HS-5 (cell line): ENCODE results near the gene STOML1.

ENCODE experiments used
- DNase-seq: peaks from one replicate; pipeline ENCODE4 v3.0.0-alpha.2; 2012; ENCODE audit warnings: low read depth

STOML1 gene

DNA sequence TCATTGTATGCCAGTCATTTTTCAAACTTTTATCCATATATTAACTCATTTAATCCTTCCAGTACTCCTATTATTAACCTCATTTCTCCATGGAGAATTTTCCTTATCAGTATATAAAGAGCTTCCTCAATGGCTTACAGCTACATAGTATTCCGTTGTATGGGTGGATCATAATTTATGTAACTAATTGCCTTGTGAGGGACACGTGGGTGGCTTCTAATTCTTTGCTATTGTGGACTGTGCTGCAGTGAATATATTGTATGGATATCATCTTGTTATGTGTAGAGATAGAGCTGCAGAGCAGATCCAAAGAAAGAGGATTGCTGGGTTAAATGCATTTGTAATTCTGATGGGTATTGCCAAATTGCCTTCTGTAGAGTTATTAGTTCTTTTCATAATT is 27.6 kb upstream of the STOML1 start:
- DNase-seq: no peak

GRCh38 chr15:74013374-74013894 is 21.3 kb upstream of the STOML1 start:
- DNase-seq: no peak

DNA sequence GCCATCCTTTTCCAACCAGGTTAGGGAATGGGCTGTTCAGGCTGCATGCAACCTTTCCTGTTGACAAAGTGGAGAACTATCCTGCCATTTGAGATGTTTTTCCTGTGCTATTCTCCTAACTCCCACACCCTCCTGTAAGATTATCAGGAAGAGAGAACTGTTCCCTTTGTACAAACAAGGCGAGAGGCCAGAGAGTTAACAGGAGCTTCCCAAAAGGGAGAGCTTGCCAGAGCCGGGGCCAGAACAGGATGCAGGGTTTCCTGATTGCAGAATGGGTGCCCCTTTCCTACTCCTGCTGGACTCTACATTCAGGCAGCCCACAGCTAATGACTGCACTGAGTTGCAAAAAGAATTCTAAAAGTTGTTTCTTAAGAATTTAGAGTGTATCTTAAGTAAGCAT is 19.5 kb upstream of the STOML1 start:
- DNase-seq: no peak

DNA sequence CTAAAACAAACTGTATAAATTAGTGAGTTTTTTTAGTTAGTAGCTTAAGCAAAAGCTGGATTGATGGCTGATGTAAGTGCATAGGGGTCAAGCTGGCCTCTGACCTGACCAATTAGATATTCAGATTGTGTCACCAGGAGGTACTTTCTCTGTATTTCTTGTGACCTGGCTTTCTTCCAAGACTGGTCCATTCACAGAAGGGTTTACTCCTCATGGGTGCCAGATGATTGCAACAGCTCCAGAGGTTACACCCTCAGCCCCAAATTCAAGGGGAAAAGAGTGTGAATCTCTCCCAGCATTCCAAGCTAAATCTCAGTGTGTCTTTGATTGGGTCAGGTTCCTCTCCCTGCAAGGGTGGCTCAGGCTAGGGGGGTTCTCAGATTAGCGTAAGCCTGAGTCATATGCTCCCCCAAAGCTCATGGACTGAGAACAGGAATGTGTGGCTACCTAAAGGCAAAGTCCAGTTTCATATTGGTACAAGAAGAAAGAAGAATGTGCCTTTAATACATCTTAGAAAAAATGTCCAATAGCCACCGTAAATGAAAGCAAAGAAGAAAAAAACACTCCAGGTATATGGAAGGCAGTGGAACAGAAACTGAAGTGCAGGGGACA is 18.9 kb upstream of the STOML1 start:
- no peak for DNase-seq

- no peak for DNase-seq
Measured at GRCh38 chr15:74008901-74009300, 16.8 kb upstream of the STOML1 start.

GRCh38 chr15:74007820-74008371 is 15.8 kb upstream of the STOML1 start:
- no peak for DNase-seq

GRCh38 chr15:74006774-74007639 is 14.9 kb upstream of the STOML1 start:
- no peak for DNase-seq

GRCh38 chr15:73997986-73998385 is 5.9 kb upstream of the STOML1 start:
- no peak for DNase-seq

- DNase-seq: no peak
Measured at GRCh38 chr15:73996939-73997338, 4.8 kb upstream of the STOML1 start.

DNA sequence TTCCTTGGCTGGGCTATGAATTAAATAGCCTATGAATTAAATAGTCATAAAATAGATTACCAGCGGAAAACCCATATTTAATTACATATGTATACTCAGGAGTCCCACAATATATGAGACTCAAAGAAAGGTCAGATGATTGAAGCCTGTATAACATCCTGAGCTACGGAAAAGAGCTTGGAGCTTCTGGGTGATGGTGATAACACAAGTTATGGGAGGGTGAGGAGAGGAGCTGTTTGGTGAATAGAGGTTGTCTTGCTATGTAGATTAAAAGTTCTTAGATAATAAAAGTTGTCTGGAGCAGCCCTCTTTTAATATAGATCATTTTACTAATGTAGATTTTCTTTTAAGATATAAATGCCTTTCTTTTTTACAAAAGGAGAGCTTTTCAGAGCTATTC is 4.2 kb upstream of the STOML1 start:
- DNase-seq: no peak

DNA sequence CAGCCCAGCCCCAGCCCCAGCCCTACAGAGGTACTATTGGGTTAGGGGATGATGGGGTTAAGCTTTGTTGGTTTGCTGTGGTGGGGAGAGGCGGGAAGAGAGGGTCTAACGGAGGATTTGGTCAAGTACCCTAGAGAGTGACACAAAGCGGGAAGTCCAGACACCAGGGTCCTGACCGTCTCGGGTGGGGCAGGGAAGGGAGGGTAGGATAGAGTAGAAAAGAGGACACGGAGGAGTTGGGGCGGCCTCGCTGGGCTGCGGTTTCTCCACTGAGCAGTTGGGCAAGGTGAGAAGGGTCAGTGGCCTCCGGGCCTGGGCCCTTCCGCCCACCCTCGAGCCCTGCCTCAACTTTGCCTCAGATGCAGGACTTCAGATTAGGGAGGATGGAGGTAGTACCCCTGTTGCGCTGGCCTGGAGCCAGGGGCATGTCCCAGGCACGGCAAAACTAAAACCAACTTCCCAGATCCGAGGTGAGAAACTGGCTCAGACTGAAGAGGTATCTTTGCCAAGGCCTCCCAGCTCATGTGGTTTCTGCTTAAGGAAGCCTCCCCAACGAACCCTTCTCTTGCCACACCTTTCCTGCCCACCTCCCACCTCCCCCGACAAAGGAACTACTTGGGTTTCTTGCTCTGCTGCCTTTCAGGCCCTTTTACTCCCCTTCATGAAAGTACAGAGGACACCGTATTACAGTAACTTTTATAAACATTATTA is 3.0 kb upstream of the STOML1 start:
- DNase-seq: no peak

DNA sequence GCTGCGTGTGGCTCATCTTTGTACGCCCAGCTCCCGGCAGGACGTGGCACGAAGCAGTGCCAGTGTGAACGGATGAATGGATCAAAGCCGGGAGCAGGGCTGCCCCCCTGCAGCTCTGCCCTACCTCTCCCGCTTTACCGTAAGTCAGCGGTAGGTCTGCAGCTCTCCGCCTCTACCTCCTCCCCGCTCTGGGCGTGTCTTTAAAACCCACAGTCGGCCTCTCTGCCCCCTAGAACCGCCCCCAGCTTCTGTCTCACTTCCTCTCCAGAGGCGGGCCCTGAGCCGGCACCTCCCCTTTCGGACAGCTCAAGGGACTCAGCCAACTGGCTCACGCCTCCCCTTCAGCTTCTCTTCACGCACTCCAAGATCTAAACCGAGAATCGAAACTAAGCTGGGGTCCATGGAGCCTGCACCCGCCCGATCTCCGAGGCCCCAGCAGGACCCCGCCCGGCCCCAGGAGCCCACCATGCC is 2.4 kb upstream of the STOML1 start, which contains the start of gene PML:
PML (plus strand) TSS at position 304 of the 471 bp plus-strand sequence; CDS start at position 401, 97 bp downstream.
- peak; percentile 82 for DNase-seq

- DNase-seq: no peak
Measured at GRCh38 chr15:73993211-73993994, 1.3 kb upstream of the STOML1 start.

DNA sequence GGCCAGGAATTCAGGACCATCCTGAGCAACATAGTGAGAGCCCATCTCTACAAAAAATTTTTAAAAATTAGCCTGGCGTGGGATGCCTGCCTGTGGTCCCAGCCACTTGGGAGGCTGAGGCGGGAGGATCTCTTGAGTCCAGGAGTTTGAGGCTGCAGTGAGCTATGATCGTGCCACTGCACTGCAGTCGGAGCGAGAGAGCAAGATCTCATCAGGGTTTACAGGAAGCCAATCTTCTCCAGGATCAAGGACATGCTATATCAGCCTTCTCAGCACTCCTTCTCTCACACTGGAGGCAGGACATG is 451 bp upstream of the STOML1 start:
- DNase-seq: no peak

- DNase-seq: no peak
Measured at GRCh38 chr15:73991260-73991659, 835 bp downstream of the STOML1 start.

GRCh38 chr15:73990250-73991005 is 1.7 kb downstream of the STOML1 start:
- no peak for DNase-seq

- no peak for DNase-seq
Measured at GRCh38 chr15:73989001-73989798, 2.9 kb downstream of the STOML1 start.

DNA sequence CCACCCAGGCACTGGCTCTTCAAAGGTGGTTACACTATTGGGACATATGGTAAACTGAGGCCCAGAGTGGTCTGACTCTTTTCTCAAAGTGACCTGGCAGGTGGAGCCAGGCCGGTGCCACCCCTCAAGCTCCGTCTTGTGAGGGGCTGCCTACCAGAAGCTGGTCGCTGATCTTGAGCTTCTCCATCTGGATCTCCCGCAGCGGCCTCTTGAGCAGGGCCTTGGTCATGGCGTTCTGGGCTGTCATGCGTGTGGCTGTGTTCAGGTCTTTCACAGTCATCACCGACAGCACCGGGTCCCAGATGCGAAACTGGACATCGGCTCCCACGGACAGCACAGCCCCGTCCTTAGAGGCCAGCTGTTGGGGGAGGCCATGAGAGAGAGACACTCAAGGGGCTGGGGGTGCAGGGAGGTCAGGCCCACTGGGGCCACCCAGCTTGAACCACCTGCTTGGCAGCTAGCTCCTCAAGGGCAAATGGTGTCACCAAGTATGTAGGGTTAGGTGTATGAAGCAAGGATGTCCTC is 3.6 kb downstream of the STOML1 start:
- DNase-seq: no peak

DNA sequence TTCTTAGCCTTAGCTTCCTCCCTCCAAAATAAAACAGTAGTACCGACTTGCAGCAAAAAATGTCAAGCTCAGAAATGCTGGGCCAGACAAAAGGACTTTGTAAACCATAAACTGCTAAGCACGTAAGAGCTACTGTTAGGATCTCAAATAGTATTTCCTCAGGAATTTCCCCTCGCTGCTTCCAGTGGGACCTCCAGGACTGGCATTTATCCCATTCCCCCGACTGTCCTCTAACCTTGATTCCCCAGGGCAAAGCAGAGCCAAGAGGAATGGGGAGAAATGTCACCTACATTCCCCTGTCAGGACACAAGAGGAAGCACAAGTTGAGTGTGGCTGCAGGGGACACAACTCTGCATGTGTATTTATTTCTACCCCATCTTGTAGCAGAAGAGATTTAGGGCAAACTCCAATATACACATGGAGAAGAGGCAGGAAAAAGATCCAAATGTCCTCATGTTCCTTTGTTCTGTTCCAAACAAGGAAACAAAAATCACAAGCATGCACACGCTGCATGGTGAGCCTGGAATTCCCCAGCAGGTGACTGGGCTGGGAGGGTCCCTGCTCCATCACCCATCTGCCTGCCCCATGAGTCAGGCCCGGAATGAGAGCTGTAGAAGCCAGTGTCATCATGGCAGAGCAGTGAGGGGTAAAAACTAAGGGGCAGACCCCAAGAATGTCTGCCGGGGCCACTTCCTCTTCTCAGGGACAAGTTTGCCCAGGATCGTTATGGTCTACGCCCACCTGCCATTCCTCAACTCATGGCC is 4.2 kb downstream of the STOML1 start:
- no peak for DNase-seq
